Measurements from ENCODE around the gene WBP2.

The WBP2 gene

GRCh38 chr17:75810216-75810615 lies 44.9 kb downstream of the WBP2 start:
- ChIA-PET POLR2A (interaction anchor here (1.2 kb wide), 1 partner anchor 45 kb away, joined by 3 read pairs; the partner anchor contains the start of gene WBP2), CTCF (interaction anchor here (1.1 kb wide), 1 partner anchor 176 kb away, joined by 3 read pairs; no protein-coding TSS in a partner anchor)
- peaks cover 9% of the 10 kb centered on the region for H3K4me1 ChIP-seq (ENCODE audit: control insufficient read depth, insufficient read depth, low read length)
- TF ChIP-seq KLF17 (tag by site-specific recombination; IDR thresholded peaks at IDR 0.05) (peak; percentile 68; the same call in 1 of the 2 replicates), WT1 (tag by site-specific recombination; IDR thresholded peaks at IDR 0.05) (peak; percentile 97), KLF7 (tag by site-specific recombination; IDR thresholded peaks at IDR 0.05; ENCODE audit: borderline replicate concordance) (0 out of 2 replicates have a peak, but pooled peaks have one; percentile 48), KLF1 (tag by site-specific recombination; IDR thresholded peaks at IDR 0.05) (peak; percentile 99), ZNF239 (tag by site-specific recombination; IDR thresholded peaks at IDR 0.05) (no peak), KLF9 (tag by site-specific recombination; IDR thresholded peaks at IDR 0.05; ENCODE audit: low read depth) (peak; percentile 82; the same call in 1 of the 2 replicates), ZBTB44 (tag by site-specific recombination; IDR thresholded peaks at IDR 0.05) (no peak), SP3 (tag by site-specific recombination; IDR thresholded peaks at IDR 0.05) (peak; percentile 58; the same call in 1 of the 2 replicates)
- H3K9me3 ChIP-seq (ENCODE audit: control insufficient read depth, insufficient read depth, low read depth, low read length) = no peaks in the 10 kb centered on the region
- peaks cover 24 to 59% of the 10 kb centered on the region in 2 experiments for H3K36me3 ChIP-seq (ENCODE audit: control insufficient read depth in 2 of 2, insufficient read depth in 1 of 2, low read length in 2 of 2)
- H3K4me3 ChIP-seq (ENCODE audit: low read depth, low read length) = no peak overlapping the region
- H3K27ac ChIP-seq (ENCODE audit: extremely low read depth, low read depth, low read length) = no peak overlapping the region

- POLR2A ChIA-PET = interaction anchor here (0.9 to 2.8 kb wide), 3 partner anchors 10 to 33 kb away, joined by 3 to 19 read pairs (median 10); no protein-coding TSS in a partner anchor
Measured at GRCh38 chr17:75809631-75810111, 45.5 kb downstream of the WBP2 start.

GRCh38 chr17:75808905-75809621 lies 46.1 kb downstream of the WBP2 start:
- POLR2A ChIA-PET = interaction anchor here (0.6 to 2.8 kb wide), 4 partner anchors 10 to 311 kb away, joined by 3 to 19 read pairs (median 6); no protein-coding TSS in a partner anchor
- CTCF ChIA-PET = interaction anchor here (1.0 to 1.8 kb wide), 4 partner anchors 19 to 36 kb away, joined by 3 to 10 read pairs (median 4); no protein-coding TSS in a partner anchor
- peaks cover 20 to 49% of the 10 kb centered on the region in 2 experiments for H3K36me3 ChIP-seq (ENCODE audit: control insufficient read depth in 2 of 2, insufficient read depth in 1 of 2, low read length in 2 of 2)
- no peaks in the 10 kb centered on the region for H3K9me3 ChIP-seq (ENCODE audit: control insufficient read depth, insufficient read depth, low read depth, low read length)
- no peak overlapping the region for H3K4me3 ChIP-seq (ENCODE audit: low read depth, low read length)
- peak overlapping the region; percentile 74 for H3K27ac ChIP-seq (ENCODE audit: extremely low read depth, low read depth, low read length)
- TF ChIP-seq ZNF239 (tag by site-specific recombination; IDR thresholded peaks at IDR 0.05) (peak; percentile 79), ZNF76 (tag by site-specific recombination; IDR thresholded peaks at IDR 0.05; ENCODE audit: borderline replicate concordance, low read depth) (no peak), SP7 (tag by site-specific recombination; IDR thresholded peaks at IDR 0.05) (peak; percentile 69), ZFHX2 (tag by site-specific recombination; conservative IDR thresholded peaks at IDR 0.05) (peak; percentile 32), SP2 (tag by site-specific recombination; IDR thresholded peaks at IDR 0.05) (0 out of 2 replicates have a peak, but pooled peaks have one; percentile 10), ZSCAN30 (tag by site-specific recombination; IDR thresholded peaks at IDR 0.05) (no peak), PRDM10 (tag by site-specific recombination; IDR thresholded peaks at IDR 0.05) (peak; percentile 52), ZNF571 (tag by site-specific recombination; IDR thresholded peaks at IDR 0.05) (no peak), EGR2 (tag by site-specific recombination; IDR thresholded peaks at IDR 0.05; ENCODE audit: low read depth) (0 out of 2 replicates have a peak, but pooled peaks have one; percentile 10), ZNF211 (tag by site-specific recombination; IDR thresholded peaks at IDR 0.05; ENCODE audit: low read depth) (no peak)
- H3K4me1 ChIP-seq (ENCODE audit: control insufficient read depth, insufficient read depth, low read length) = peaks cover 9% of the 10 kb centered on the region

More at GRCh38 chr17:75809631-75810111, 45.5 kb downstream of the WBP2 start:
- Histone ChIP-seq H3K27ac (ENCODE audit: extremely low read depth, low read depth, low read length) (peak overlapping the region; percentile 74), H3K4me1 (ENCODE audit: control insufficient read depth, insufficient read depth, low read length) (peaks cover 9% of the 10 kb centered on the region), H3K9me3 (ENCODE audit: control insufficient read depth, insufficient read depth, low read depth, low read length) (no peaks in the 10 kb centered on the region), H3K4me3 (ENCODE audit: low read depth, low read length) (no peak overlapping the region), H3K36me3 (ENCODE audit: control insufficient read depth in 2 of 2, insufficient read depth in 1 of 2, low read length in 2 of 2) (peaks cover 24 to 54% of the 10 kb centered on the region in 2 experiments)
- CTCF ChIA-PET = interaction anchor here (1.0 kb wide), 1 partner anchor 20 kb away, joined by 3 read pairs; no protein-coding TSS in a partner anchor
- TF ChIP-seq ZNF140 (tag by site-specific recombination; IDR thresholded peaks at IDR 0.05) = no peak
- no peak for TF ChIP-seq ZNF157 (tag by site-specific recombination; IDR thresholded peaks at IDR 0.05)
- no peak for TF ChIP-seq ZFP69B (tag by site-specific recombination; IDR thresholded peaks at IDR 0.05)
- TF ChIP-seq GLI2 (tag by site-specific recombination; IDR thresholded peaks at IDR 0.05; ENCODE audit: borderline replicate concordance, low read depth) = no peak
- TF ChIP-seq ZBTB1 (tag by site-specific recombination; IDR thresholded peaks at IDR 0.05) = no peak
- TF ChIP-seq ZNF558 (tag by site-specific recombination; IDR thresholded peaks at IDR 0.05) = no peak
- TF ChIP-seq SCRT1 (tag by site-specific recombination; IDR thresholded peaks at IDR 0.05; ENCODE audit: borderline replicate concordance) = no peak

Data from HEK293 (cell line).